Bronchial epithelial cell (primary cell): Measurements from ENCODE around the gene LRRFIP2. TPM values are rescaled to one million over a fixed set of nuclear protein-coding genes. Genes with fewer than 3 reads are reported as not detected.

Source experiments
- DNase-seq: peaks from one replicate; pipeline ENCODE4 v3.0.0-alpha.2; 2010; ENCODE audit warnings: low read depth
- FAIRE-seq: peaks from 2 replicates; lab custom pipeline; 2011; peaks lifted over from hg19 to GRCh38; lab: Jason Lieb, UNC
- H3K27me3 ChIP-seq: 2 replicates; pipeline ENCODE4 v1.5.1; 2011; ENCODE audit warnings: low read length; ENCODE audit not compliant: control insufficient read depth, insufficient read depth
- H3K36me3 ChIP-seq: 2 replicates; pipeline ENCODE4 v1.5.1; 2011; ENCODE audit warnings: low read length; ENCODE audit not compliant: control insufficient read depth, insufficient read depth
- H3K4me3 ChIP-seq: 2 replicates; pipeline ENCODE4 v1.5.1; 2011; ENCODE audit warnings: mild to moderate bottlenecking, low read depth, low read length, control low read depth
- CTCF ChIP-seq: IDR thresholded peaks from 2 replicates; pipeline ENCODE4 v1.5.1; 2011; ENCODE audit warnings: mild to moderate bottlenecking, moderate library complexity, low read length, control low read depth, inconsistent platforms; ENCODE audit not compliant: insufficient read depth, severe bottlenecking
- total RNA-seq: library from RNA; depleted of rRNA; stranded (reverse); fragments of >200 nt; gene quantifications from 2 replicates; pipeline ENCODE4 v1.2.1, GENCODE V29; 2014

The LRRFIP2 gene
- total RNA-seq, 1 donor from 2014 or later, result 67.7 TPM

DNA sequence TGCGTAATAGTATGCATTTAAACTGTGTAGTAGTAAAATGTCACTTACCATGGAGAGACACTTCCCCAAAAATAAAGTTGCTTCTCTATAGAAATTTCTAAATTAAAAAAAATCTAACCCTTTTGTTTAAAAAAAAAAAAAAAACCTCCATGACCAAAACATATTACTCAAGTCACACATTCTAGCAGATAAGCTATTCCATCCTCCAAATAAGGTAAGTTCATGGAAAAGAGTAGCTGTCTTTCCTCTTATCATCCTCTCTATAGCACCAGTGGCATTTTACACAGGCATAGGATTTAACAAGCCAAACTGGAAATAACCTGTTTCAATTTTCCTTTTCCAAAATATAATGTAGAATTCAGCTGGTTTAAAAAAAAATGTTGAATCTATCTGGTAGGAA is 57.4 kb downstream of the LRRFIP2 start:
- DNase-seq (no peak), FAIRE-seq (no peak)
- TF ChIP-seq CTCF, result no peak

GRCh38 chr3:37115446-37115845 is 58.9 kb downstream of the LRRFIP2 start:
- no peaks in the 10 kb centered on the region for H3K27me3 ChIP-seq
- no peak overlapping the region for H3K4me3 ChIP-seq
- DNase-seq (peak; percentile 67), FAIRE-seq (no peak)
- H3K36me3 ChIP-seq, result no peaks in the 10 kb centered on the region
- TF ChIP-seq CTCF, result no peak

More for the DNA sequence above, 57.4 kb downstream of the LRRFIP2 start:
- no peaks in the 10 kb centered on the region for H3K27me3 ChIP-seq
- H3K4me3 ChIP-seq, result no peak overlapping the region
- H3K36me3 ChIP-seq, result peaks cover 2% of the 10 kb centered on the region

- Histone ChIP-seq H3K4me3 (no peak overlapping the region), H3K36me3 (no peaks in the 10 kb centered on the region), H3K27me3 (no peaks in the 10 kb centered on the region)
- no peak for FAIRE-seq
- TF ChIP-seq CTCF, result no peak
- DNase-seq, result peak; percentile 74
Measured at GRCh38 chr3:37114251-37115145, 59.9 kb downstream of the LRRFIP2 start.

DNA sequence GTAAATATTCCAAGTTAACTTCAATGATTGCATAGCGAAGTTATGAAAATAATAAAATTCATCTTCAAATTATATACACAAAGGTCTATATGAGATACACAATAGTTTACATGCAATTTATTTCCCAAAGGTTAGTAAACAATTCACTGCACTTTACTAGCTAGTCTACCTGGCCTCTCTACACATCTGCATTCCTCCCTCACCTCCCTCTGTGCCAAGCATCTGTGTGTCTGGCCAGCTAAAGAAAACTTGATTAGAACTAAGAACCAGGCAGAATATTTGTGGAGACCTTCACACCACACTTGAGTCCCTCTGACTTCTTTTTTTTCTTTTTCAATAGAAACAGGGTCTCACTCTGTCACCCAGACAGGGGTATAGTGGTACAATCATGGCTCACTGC is 61.4 kb downstream of the LRRFIP2 start:
- no peaks in the 10 kb centered on the region for H3K36me3 ChIP-seq
- no peaks in the 10 kb centered on the region for H3K27me3 ChIP-seq
- DNase-seq, result no peak
- no peak overlapping the region for H3K4me3 ChIP-seq
- no peak for FAIRE-seq
- TF ChIP-seq CTCF, result no peak

- no peaks in the 10 kb centered on the region for H3K27me3 ChIP-seq
- DNase-seq (no peak), FAIRE-seq (no peak)
- no peak for TF ChIP-seq CTCF
- no peak overlapping the region for H3K4me3 ChIP-seq
- no peaks in the 10 kb centered on the region for H3K36me3 ChIP-seq
Measured at GRCh38 chr3:37111199-37111598, 63.2 kb downstream of the LRRFIP2 start.
